NCI-H1048 (cell line): ENCODE results near the gene TTLL4.

Experiments
- DNase-seq: peaks from one replicate; lab custom pipeline; 2025; lab: John Stamatoyannopoulos, UW

The TTLL4 gene

DNA sequence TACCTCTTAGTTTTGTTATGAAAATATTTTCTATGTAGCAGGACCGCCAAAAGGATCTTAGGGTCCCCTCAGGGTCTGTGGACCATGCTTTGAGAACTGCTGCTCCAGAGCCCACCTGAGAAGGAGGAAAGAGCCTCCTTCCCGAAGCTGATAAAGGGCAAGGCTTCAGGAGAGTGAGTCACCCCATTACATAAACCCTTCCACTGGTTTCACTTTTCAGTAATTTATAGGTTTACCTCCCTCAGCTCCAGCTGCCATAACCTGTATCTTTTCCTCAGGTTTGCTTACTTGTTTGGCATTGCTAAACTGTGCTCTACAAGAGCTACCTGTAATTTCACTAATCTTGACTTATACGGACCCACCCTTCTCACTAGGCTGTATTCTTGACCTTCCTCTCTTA lies 6.6 kb downstream of the TTLL4 start:
- no peak for DNase-seq

DNA sequence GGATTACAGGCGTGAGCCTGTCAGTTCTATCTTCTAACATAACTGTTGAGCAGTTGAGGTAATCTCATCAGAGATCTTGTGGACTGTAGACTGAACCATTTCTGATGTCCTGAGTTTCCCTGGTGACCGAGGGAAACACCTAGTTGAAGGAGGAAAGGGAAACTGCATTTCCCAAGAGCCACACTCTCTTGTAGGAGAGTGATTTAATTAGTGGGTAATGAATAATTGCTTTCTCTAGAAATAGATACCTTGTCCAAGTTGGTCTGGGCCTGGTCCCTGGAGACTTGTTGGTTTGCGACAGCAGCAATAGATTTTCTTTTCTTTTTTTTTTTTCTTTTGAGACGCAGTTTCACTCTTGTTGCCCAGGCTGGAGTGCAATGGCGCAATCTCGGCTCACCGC lies 7.4 kb downstream of the TTLL4 start:
- no peak for DNase-seq

DNA sequence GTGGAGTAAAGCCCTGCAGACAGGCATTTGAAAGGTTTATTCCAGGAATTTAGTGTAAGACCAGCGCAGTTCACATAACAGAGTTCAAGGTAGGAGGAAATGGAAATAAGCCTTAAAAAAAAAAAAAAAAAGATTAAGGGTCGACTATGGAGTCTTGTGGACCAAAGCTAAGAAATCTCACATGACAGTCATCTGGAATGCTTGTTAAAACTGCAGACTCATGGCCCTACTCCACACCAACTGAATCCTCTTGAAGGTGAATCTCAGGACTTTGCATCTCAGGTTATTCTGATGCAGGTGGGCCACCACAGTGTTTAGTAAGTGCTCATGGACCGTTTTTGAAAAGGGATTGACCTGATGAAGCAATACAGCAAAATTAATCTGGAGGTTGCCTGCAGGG lies 8.8 kb downstream of the TTLL4 start:
- DNase-seq = no peak

DNA sequence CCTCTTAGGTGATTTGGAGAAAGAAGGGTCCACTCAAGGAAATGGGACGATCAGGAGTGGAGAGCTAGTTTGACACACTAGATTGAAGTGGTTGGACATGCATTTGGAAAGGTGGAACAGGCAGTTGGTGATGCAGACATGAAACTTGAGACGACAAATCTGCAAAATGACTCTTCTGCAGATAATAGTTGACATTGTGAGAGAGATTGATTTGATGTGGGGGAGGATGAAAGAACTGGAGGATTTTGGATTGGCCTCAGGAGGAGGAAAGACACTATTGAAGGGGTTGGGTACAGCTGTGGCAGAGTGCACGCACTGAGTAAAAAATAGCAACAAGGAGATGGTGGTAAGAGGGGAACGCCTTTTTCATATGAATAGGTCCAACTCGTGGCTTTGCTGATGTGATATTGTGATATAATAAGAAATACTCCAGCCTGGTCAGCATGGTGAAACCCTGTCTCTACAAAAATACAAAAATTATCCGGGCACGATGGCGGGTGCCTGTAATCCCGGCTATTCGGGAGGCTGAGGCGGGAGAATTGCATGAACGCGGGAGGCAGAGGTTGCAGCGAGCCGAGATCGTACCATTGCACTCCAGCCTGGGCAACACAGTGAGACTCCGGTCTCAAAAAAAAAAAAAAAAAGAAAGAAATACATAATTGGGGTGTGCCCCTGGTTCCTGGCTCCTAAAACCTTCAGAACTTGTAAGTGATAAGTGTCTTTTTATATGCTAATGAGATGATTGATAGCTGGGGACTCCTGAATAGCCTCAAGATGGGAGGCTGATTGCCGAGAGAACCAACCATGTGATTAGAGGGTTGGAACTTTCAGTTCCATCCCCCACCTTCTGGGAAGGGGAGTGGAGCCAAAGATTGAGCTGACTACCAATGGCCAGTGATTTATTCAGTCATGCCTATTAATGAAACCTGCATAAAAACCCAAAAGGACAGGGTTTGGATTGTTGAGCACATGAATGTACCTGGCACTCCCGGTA lies 9.7 kb downstream of the TTLL4 start:
- no peak for DNase-seq

DNA sequence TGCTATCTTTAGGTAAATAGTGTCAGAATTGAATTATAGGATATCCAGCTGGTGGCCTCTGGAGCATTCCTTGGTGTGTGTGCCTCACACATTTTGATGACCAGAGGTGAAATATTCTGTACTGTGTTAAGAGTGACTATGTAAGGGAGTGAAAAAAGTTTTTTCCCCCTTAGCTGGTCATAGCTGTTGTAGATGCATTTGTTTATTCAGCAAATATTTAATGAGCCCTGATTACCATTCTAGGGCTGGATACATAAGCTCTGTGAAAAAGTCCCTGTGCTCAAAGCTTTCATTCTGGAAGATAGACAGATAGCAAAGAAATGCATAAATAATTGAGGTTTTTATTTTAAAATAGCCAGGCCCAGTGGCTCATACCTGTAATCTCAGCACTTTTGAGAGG lies 10.9 kb downstream of the TTLL4 start:
- DNase-seq = no peak

DNA sequence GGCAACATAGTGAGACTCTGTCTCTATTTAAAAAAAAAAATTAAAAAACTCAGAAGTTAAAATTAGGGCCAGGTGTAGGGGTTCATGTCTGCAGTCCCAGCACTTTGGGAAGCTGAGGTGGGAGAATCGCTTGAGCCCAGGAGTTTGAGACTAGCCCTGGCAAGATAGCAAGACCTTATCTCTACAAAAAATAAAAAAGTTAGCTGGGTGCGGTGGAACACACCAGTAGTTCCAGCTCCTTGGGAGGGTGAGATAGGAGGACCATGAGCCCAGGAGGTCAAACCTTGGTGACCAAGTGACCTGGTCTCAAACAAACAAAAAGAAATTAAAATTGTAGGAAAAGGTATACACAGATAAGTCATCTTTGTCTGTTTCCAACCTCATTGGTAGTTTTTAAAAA lies 11.3 kb downstream of the TTLL4 start:
- no peak for DNase-seq

DNA sequence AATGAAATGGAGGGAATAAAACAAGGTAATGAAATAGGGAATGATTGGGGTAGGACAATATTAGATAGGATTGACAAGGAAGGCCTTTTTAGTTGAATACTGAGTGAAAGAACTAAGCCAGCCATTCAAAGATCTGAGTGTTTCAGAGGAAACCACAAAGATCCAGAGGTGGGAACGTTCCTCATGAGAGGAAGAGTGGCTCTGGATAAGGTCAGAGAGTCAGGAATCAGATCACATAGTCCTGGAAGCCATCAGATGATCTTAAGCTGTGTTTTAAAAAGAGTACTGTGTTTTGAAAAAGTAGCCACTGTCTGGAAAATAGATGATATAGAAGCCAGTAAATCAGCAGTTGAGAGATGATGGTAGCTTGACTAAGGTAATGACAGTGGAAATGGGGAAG lies 11.8 kb downstream of the TTLL4 start:
- no peak for DNase-seq

DNA sequence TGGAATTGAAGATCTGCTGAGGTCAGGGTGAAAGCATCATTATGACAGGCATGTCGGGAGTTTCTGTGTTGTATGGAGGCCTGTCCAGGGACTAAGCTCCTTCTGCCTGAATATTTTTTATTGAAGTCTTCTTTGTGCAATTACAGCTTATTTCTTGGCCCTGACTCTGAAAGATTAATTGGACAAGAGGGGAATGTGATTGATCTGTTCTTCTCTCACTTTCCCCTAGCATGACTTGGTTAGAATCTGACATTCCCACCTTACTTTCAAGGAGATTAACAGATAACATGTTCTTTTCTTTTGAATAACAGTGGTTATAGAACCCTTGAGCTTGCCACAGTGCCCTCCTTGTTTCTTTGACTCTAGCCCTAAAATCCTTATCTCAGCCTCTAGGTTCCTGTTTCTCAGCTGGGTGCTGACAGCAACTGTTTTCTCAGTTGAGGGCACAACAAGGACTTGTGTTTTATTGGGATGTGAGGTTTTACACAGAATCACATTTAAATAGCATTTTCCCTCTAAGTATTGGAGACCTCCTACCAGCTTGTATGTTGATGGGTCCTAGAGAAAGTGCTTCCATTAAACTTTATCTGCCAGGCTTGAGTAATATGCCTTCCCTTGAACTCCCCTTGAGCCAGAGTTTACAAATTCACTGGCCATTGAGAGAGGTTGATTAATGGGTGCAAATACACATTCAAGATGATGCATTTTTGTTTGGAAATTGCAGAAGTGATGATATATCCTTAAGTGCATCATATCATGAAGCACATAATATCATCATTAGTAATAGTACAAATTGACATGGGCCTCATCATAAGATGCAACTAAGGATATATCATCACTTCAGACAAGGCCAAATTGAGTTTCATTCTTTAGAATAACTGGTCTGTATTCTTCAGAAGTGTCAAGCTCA lies 12.5 kb downstream of the TTLL4 start:
- no peak for DNase-seq

DNA sequence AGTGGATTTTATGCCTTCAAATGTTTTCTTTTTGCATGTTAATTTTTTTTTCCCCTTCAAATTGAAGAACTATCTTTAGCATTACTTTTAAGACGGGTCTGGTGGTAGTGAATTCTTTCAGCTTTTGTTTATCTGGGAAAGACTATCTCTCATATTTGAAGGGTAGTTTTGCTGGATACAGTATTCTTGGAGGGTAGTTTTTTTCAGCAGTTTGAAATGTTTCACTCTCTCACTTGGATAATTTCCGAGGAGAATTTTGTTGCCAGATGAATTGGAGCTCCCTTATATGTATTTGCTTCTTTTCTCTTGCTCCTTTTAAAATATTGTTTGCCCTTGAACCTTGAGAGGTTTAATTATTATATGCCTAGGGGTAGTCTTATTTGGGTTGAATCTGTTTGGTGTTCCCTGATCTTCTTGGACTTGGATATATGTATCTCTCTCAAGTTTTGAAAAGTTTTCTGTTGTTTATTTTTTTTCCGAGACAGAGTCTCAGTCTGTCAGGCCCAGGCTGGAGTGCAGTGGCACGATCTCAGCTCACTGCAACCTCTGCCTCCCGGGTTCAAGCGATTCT lies 15.5 kb downstream of the TTLL4 start:
- DNase-seq = no peak

DNA sequence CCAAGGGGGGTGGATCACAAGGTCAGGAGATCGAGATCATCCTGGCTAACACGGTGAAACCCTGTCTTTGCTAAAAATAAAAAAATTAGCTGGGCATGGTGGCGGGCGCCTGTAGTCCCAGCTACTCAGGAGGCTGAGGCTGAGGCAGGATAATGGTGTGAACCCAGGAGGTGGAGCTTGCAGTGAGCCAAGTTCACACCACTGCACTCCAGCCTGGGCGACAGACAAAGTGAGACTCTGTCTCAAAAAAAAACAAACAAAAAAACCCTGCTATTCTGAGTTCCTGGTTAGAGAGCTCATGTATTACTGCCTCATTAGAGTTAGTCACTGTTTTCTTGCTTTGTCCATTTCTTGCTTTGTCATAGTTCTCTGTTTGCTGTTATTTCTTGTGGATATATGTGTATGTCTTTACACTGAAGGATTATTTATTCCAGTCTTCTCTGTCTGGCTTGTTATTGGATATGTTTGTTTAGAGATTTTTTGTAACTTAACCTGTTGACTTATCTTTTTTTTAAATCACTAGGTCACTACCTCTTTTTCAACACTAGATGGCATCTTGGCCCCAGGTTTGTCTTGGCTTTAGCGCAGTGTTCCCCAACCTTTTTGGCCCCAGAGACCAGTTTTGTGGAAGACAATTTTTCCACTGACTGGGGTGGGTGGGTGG lies 17.0 kb downstream of the TTLL4 start:
- no peak for DNase-seq

DNA sequence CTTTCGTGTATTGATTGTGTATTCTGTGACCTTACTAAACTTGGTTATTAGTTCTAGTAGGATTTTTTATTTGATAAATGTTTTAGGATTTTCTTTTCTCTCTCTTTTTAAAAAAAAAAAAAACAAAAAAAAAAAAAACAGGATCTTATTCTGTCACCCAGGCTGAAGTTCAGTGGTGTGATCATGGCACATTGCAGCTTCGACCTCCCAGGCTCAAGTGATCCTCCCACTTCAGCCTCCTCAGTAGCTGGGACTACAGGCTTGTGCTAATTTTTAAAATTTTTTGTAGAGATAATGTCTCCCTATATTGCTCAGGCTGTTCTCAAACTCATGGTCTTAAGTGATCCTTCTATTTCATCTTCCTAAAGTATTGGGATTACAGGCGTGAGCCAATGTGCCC lies 19.0 kb downstream of the TTLL4 start:
- no peak for DNase-seq

DNA sequence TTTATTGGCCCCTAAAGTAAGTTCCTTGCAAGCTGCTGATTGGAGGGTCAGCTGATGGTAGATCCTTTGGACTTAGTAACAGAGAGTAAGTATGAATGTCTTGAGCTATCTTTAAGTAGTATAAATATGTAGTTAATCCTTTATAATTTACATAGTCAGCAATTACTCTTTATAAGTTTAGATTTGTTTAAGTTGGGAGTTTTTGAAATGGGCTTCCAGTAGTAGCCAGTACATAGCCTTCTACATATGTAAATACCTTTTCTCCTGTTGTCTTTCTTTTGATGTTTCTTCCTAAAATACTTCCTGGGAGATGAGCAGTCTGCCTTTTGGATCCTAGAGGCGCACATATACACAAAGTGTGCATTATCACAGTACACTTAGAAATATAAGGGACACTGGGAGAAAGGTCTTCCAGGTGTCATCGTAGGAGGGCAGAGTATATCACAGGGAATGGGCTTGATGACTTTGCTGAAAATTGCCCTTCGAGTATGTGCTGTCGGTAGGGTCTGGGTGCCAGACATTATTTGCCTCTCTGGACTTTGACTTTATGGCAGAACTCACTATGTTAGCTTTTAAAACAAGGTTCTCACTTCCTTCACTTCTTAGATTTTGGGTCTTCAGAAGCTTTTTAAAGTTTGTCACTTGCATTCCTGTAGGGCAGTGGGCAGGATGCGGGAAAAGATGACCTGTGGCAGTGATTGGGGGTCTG lies 21.6 kb downstream of the TTLL4 start:
- DNase-seq = no peak

DNA sequence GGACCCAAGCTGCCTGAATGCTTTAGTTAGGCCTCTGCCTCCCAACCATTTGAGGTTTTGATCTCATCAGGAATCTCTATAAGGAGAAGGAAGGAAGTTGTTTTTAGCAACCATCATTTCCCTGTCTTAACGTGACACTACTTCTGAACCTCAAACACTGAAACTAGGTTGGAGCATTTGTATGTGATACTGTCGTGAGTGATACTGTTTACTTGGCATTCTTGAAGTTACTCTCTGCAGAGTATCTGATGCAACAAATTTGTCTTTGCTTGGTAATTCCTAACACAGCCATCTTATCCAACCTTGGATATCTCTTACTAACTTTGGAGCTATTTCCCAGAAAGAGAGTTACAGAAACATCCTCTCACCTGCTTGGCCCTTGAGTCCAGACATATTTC lies 22.1 kb downstream of the TTLL4 start:
- DNase-seq = no peak

DNA sequence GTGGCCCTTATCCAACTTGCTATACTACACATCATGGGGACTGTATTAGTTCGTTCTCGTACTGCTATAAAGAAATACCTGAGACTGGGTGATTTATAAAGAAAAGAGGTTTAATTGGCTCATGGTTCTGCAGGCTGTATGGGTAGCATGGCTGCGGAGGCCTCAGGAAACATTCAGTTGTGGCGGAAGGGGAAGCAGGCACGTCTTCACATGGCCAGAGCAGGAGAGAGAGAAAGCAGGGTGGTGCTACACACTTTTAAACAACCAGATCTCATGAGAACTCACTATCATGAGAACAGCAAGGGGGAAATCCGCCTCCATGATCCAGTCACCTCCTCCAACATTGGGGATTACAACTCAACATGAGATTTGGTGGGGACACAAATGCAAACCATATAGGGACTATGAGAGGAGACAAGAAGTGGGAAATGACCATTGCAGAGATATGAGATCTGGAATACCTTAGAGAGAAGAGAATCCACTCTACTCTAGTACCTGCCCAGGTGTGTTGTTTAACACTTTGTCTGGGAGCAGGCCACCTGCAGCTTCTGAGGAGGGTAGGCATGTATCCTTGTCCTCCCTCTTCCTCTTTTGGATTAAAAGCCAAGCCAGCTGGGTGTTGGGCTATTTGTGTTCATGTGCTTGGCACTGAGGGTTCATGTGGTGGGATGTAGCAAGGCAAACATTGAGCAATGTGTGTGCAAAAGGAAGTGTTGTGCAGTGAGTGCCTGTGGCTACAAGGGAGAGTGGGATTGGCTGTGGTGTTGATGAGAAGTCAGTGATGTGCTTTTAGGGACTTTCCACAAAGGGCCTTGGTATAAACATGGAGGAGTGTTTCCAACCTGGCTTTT lies 22.8 kb downstream of the TTLL4 start:
- DNase-seq = no peak

DNA sequence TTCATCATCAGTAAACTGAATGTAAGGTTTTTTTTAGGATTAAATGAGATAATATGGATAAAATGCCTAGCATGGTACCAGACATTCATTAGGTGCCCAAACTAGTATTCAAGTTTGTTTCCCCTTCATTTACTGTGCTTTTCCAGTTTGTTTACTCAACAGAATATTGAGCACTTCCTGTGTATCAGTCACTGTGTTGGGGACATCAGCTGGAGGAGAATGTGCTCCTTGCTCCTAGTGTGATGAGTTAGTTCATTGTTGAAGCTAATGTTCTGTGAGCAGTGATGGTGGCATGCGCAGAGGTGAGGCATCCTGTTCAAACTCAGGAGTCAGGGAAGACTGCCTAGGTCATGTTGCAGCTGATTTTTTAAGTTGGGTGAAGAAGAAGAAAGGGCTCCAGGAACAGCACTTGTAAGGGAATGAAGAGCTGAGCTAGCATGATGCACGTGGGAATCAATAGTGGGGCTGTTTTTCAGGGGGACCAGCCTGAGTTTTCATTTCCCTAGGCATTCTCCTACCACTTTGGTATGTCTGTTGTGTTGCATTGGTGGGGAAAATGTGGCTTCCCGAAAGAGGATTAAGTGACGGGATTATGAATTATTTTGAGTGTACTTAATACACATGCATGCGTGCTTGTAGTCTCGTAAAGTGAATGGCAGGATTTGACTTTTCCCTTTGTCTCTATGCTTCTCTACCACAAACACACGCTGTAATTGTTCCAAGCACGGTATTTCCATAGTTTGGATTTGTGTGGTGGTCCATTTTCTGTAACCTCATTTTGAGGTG lies 23.7 kb downstream of the TTLL4 start:
- DNase-seq = no peak

DNA sequence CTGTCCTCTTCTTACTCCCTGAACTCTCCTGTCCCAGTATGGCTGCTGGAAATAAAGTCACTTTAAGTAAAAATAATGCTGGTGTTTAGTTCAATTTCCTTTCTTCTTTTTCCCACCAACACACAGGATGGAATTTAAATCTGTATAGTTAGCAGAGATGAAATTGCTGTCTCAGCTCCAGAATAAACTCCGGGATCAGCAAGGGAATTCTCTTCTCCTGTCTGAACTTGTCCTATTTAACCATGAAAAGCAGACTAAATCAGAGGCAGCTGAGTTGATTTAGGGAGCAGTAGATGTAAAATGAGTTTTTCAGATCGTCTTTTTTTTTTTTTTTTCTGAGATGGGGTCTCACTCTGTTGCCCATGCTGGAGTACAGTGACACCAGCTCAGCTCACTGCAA lies 25.9 kb downstream of the TTLL4 start:
- DNase-seq = no peak

DNA sequence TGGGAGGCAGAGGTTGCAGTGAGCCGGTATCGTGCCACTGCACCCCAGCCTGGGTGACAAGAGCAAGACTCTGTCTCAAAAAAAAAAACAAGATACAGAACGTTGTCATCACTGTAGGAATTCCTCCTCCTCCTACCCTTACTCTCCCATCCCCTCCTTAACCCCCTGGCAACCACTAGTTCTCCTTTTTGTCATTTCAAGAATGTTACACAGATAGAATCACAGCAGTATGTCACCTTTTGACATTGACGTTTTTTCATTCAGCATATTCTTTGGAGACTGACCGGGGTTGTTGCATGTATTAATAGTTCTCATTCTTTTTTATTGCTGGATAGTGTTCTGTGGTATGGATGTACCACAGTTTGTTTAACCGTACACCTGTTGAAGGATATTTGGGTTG lies 32.4 kb downstream of the TTLL4 start:
- no peak for DNase-seq

DNA sequence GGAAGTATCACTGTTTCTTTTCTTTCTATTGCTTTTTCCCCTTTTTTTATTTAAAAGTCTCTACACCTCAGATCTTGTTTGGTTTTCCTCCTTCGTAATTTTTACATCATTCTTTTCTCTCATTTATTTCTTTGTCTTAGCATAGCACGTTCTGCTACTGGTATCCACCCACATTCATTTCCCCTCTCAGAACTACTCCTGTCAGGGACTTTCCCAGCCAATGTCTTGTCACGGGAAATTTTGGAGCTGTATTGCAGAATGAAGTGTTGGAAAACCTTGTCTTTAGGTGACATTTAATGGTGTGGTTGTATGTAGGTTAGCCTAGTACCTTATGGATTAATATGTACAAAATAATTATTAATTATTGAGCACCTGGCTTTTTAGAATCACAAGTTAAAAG lies 34.0 kb downstream of the TTLL4 start:
- DNase-seq = no peak

DNA sequence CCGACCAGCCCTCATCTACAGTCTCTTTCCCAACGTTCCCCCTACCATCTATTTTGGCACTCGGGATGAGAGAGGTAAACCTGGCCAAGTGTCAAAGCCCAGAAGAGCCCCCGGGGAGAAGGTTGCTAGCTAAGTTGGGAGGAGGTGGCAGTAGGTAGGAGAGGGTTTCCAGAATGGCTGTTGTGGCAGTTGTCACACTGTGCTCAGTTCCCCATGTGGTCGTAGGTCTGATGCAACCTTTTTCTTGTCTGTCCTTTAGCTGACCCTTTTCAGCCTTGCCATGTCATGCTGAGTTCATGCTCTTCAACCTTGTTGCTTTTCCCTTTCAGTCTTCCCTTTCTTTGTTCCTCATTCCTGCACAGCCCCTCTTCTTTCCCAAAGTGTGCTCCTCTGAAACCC lies 34.5 kb downstream of the TTLL4 start:
- DNase-seq = no peak
